Gastroesophageal sphincter (tissue), 3 donors: ENCODE results near the gene C3orf52.

Source experiments
- EP300 ChIP-seq: sonication (generic); formaldehyde crosslinking; IDR thresholded peaks from one replicate; pipeline ENCODE4 v1.6.1; 2017; ENCODE audit warnings: antibody characterized with exemption, mild to moderate bottlenecking
- POLR2A ChIP-seq, 2 donors: fragments of 450-650 bp; IDR thresholded peaks; one replicate each; pipeline ENCODE4 v1.6.1; 2017; ENCODE audit warnings: antibody characterized with exemption in 2 of 2, mild to moderate bottlenecking in 2 of 2, moderate library complexity in 1 of 2
- POLR2AphosphoS5 ChIP-seq: sonication (generic); formaldehyde crosslinking; IDR thresholded peaks from one replicate; pipeline ENCODE4 v1.6.1; 2017; ENCODE audit warnings: antibody characterized with exemption
- TF ChIP-seq, protein P1 (sequence below), 4 experiments: fragments of 200-600 bp in 2 of 4; fragments of 450-650 bp in 2 of 4; sonication (generic) in 1 of 4; IDR thresholded peaks; one replicate each; pipeline ENCODE4 v1.5.1; 2017 to 2019; ENCODE audit warnings: antibody characterized with exemption in 4 of 4, mild to moderate bottlenecking in 2 of 4, moderate library complexity in 2 of 4

DNA sequence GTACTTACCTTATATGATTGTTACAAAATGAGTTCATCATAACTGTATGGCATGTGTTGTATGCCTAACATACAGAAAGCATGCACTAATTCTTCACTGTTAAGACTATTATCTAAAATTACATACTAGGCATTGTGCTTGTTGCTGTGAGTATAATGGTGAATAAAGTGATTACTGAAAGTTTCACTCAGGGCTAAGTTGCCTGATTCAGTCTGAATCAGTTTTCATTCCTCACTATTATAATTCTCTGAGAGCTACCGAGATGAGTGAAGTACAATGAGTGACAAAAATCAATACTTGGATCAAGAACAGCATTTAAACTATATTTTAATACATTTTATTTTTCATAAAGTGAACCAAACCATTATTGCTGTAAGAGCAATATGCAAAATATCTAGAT lies 54.4 kb downstream of the C3orf52 start:
- TF ChIP-seq, protein P1, sequence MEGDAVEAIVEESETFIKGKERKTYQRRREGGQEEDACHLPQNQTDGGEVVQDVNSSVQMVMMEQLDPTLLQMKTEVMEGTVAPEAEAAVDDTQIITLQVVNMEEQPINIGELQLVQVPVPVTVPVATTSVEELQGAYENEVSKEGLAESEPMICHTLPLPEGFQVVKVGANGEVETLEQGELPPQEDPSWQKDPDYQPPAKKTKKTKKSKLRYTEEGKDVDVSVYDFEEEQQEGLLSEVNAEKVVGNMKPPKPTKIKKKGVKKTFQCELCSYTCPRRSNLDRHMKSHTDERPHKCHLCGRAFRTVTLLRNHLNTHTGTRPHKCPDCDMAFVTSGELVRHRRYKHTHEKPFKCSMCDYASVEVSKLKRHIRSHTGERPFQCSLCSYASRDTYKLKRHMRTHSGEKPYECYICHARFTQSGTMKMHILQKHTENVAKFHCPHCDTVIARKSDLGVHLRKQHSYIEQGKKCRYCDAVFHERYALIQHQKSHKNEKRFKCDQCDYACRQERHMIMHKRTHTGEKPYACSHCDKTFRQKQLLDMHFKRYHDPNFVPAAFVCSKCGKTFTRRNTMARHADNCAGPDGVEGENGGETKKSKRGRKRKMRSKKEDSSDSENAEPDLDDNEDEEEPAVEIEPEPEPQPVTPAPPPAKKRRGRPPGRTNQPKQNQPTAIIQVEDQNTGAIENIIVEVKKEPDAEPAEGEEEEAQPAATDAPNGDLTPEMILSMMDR (IDR thresholded peaks at IDR 0.05) = no peak
- TF ChIP-seq EP300 = no peak
- TF ChIP-seq POLR2A (IDR thresholded peaks at IDR 0.05) = no peak
- no peak for TF ChIP-seq POLR2AphosphoS5
